Stomach (tissue), 4 donors: Measurements from ENCODE around the gene OSBPL9.

Source experiments
- CTCF ChIP-seq, 7 experiments: fragments of 450-650 bp in 4 of 7; fragments of 200-600 bp in 3 of 7; sonication (generic) in 3 of 7; IDR thresholded peaks; one replicate each; pipeline ENCODE4 v1.5.1; 2016 to 2019; ENCODE audit warnings: antibody characterized with exemption in 7 of 7, control low read depth in 2 of 7, mild to moderate bottlenecking in 1 of 7
- EP300 ChIP-seq: sonication (generic); formaldehyde crosslinking; IDR thresholded peaks from one replicate; pipeline ENCODE4 v1.6.1; 2017; ENCODE audit warnings: antibody characterized with exemption
- POLR2A ChIP-seq, 4 donors: fragments of 450-650 bp; IDR thresholded peaks; one replicate each; pipeline ENCODE4 v1.6.1; 2016; ENCODE audit warnings: antibody characterized with exemption in 4 of 4, control low read depth in 2 of 4, mild to moderate bottlenecking in 1 of 4, moderate library complexity in 1 of 4
- POLR2AphosphoS5 ChIP-seq, 3 donors: sonication (generic); formaldehyde crosslinking; IDR thresholded peaks; one replicate each; pipeline ENCODE4 v1.6.1; 2016; ENCODE audit warnings: antibody characterized with exemption in 3 of 3

GRCh38 chr1:51758310-51758709 lies 141.4 kb downstream of the OSBPL9 start:
- TF ChIP-seq CTCF (IDR thresholded peaks at IDR 0.05) = no peak
- TF ChIP-seq POLR2A (IDR thresholded peaks at IDR 0.05) = no peak
- no peak for TF ChIP-seq POLR2AphosphoS5 (IDR thresholded peaks at IDR 0.05)
- no peak for TF ChIP-seq EP300
